ENCODE results near the gene ZRSR2.

ZRSR2 gene

DNA sequence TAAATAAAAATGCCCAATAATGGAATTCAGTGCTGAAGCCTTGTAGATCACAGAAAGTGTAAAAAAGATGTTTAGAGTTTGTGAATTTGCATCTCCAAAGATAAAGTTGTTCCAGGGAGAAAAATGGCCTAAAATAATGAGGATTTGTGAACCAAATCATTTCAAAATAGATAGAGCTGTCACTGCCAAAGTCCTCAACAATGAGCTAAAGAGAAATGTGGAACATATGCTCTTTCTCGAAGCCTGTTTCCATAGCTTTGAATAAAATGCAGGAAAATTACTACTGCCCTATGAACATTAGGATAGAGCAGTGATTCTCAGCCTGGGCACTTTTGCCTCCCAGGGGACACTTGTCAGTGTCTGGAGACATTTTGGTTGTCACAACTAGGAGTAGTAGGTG is 67.8 kb downstream of the ZRSR2 start:
- Histone ChIP-seq H3K27ac (no peak overlapping the region), H3K4me3 (no peak overlapping the region)
- DNase-seq (ENCODE audit: low spot score) = no peak
- no peak for TF ChIP-seq CTCF (IDR thresholded peaks at IDR 0.05)

GRCh38 chrX:15860921-15861320 is 70.6 kb downstream of the ZRSR2 start:
- no peak overlapping the region for H3K4me3 ChIP-seq
- no peak for DNase-seq (ENCODE audit: low spot score)
- no peak overlapping the region for H3K27ac ChIP-seq
- no peak for TF ChIP-seq CTCF (IDR thresholded peaks at IDR 0.05)

- H3K27ac ChIP-seq = no peak overlapping the region
- TF ChIP-seq CTCF (IDR thresholded peaks at IDR 0.05) = no peak
- DNase-seq (ENCODE audit: low spot score) = no peak
- H3K4me3 ChIP-seq = no peak overlapping the region
Observed at GRCh38 chrX:15864023-15864422, 73.7 kb downstream of the ZRSR2 start.

GRCh38 chrX:15864629-15865028 is 74.3 kb downstream of the ZRSR2 start:
- Histone ChIP-seq H3K4me3 (no peak overlapping the region), H3K27ac (no peak overlapping the region)
- DNase-seq (ENCODE audit: low spot score) = no peak
- TF ChIP-seq CTCF (IDR thresholded peaks at IDR 0.05) = no peak

DNA sequence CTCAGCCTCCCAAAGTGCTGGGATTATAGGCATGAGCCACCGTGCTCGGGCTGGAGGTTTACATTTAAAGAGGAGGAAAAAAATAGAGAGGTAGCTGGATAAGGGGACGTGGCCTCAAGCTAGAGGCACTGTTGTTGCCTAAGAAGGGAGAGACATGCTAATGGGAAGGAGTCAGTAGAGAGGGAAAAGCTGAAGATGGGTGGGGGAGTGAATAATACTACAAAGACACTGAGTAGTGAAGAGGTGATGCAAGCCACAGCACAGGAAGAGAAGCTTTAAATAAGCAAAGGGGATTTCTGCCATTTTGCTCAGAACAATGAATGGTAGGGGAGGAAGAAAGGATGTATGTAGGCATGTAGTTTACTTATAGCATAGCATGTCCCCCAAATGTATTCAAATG is 75.9 kb downstream of the ZRSR2 start:
- no peak for DNase-seq (ENCODE audit: low spot score)
- no peak for TF ChIP-seq CTCF (IDR thresholded peaks at IDR 0.05)
- Histone ChIP-seq H3K4me3 (no peak overlapping the region), H3K27ac (no peak overlapping the region)

- H3K27ac ChIP-seq = no peak overlapping the region
- no peak overlapping the region for H3K4me3 ChIP-seq
- no peak for DNase-seq (ENCODE audit: low spot score)
- no peak for TF ChIP-seq CTCF (IDR thresholded peaks at IDR 0.05)
Observed at GRCh38 chrX:15869695-15870094, 79.4 kb downstream of the ZRSR2 start.

- no peak for TF ChIP-seq CTCF (IDR thresholded peaks at IDR 0.05)
- DNase-seq (ENCODE audit: low spot score) = no peak
Observed at GRCh38 chrX:15870310-15870709, 80.0 kb downstream of the ZRSR2 start.

More at GRCh38 chrX:15870310-15870709, 80.0 kb downstream of the ZRSR2 start:
- Histone ChIP-seq H3K27ac (no peak overlapping the region), H3K4me3 (no peak overlapping the region)

Measured in coronary artery (tissue), 2 donors.